HCEC 1CT (cell line): ENCODE measurements around the gene SASH3.

ENCODE experiments used
- DNase-seq: peaks from one replicate; pipeline ENCODE4 v3.0.0-alpha.2; 2017

The SASH3 gene

DNA sequence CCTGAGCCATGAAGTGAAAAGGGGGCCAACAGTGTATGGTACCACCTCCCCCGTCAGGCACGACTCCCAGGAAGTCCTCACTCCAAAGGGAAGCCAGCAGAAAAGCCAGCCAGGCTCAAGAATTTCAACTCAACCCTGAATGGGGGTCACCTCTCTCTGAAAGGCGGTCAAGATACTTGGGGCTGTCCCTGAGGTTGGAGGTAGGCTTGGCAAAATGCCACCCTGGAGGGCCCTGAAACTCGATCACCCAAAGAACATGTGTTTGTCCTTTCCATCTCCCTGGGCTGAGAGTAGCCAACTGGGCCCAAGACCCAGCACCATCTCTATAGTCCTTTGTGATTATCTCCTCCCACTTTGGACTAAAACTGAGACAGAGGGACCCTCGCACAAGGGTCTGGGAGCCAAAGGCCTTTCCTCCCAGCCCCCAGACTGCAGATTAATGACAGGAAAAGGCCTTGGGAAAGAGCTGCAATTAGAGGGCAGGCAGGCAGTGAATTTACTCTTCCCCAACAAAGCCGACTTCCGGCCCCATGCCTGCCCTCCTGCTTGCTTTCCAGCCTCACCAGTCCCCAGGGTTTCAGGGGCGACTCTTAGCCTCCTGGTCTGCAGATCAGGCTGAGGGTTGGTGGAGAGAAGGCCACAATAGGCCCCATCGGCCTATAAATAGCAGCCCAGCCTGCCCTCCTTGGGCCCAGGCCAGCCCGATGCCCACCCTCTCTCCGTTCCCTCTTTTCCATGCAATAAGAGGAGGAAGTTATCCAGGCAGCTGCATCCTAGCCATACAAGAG lies 5.6 kb downstream of the SASH3 start:
- no peak for DNase-seq

DNA sequence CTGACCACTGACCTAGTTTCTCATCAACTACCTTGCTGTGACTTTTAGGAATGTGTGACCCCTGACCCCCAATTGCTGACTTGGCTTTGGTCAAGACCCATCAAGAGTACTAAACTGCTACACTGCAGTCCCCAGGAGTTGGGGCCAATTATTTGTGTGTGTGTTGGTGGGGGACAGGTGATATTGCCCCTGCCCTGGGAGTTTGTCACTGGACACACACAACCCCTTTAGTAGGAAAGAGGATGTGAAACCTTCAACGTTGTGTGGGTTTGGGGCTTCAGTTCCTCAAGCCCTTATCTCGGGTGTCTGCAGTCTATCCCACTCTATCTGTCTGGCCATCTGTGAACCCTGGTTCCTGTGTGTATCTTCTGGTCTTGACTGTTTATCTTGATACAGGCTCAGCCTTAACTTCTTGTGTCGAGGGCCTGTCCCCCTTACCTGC lies 6.5 kb downstream of the SASH3 start:
- no peak for DNase-seq

DNA sequence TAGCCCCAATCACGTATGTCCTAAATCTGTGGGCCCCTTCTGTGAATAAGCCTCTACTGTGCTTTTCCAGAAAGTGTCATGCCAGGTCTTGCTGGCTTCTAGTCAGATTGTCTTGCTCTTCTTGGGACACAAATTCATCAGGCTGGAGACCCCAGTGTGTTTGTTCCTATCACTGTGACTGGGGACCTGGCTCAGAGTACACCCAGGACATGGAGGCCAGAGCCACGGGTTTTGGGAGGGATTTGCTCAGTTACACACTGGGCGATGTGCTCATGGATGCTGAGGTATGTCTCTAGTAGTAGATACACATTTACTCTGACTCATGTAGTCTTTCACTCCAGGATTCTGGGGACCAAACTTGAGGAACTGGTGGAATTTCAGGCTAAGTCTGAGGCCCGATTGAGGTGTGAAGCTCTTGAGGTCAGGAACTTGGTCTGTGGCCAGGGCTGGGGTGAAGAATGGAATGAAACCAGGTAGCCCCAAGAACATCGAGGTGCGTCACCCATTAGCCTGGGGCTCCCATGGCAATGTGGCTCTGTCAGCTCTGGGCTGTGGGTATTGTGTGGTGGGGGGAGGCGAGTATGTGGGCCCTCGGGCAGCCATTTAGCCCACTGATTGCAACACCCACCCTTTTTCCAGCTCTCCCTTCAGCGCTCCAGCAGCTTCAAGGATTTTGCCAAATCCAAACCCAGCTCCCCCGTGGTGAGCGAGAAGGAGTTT lies 7.7 kb downstream of the SASH3 start:
- DNase-seq = no peak

DNA sequence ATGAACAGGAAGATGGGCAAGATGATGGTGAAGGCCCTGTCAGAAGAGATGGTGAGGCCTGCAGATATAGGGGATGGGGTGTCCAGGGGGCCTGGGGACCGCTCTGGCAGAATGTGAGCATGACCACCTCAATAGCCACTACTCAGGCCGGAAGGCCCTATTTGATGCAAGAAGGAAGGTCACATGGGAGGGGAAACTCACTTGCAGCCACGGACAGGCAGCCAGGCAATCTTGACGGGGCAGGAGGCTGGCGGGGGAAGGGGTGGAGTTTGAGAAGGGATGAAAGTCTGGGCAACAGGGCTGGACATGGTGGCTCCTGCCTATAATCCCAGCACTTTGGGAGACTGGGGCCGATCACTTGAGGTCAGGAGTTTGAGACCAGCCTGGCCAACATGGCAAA lies 8.8 kb downstream of the SASH3 start:
- DNase-seq = no peak

DNA sequence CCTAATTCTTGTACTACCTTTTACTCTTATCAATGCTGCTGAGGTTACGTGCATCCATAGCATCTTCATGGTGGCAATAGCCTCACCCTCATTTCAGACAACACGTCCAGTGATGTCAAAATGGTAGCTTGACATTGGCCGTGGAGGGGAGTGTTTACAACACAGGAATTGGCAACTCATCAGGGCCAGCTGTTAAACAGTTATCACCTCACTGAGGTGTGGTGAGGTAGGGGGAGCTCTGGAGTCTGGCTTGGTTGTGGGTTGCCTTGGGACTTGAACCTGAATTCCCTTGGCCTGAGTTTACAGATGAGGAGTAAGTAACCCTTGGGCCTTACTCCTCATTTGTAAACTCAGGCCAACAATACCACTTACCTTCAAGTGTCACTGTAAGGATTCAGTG lies 10.4 kb downstream of the SASH3 start:
- no peak for DNase-seq

DNA sequence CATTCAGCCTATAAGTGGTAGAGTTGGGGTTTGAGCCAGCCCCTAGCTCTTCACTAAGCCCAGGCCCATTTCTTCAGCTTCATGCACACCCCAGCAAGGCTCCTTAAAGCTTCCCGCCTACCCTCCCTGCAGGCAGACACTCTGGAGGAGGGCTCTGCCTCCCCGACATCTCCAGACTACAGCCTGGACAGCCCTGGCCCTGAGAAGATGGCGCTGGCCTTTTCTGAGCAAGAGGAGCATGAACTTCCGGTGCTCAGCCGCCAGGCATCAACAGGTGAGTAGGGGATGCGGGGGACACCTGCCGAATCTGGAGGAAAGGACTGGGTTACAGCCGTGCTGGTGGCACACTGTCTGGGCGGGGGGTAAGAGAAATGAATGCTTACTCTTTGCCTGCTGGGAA lies 11.1 kb downstream of the SASH3 start:
- no peak for DNase-seq

DNA sequence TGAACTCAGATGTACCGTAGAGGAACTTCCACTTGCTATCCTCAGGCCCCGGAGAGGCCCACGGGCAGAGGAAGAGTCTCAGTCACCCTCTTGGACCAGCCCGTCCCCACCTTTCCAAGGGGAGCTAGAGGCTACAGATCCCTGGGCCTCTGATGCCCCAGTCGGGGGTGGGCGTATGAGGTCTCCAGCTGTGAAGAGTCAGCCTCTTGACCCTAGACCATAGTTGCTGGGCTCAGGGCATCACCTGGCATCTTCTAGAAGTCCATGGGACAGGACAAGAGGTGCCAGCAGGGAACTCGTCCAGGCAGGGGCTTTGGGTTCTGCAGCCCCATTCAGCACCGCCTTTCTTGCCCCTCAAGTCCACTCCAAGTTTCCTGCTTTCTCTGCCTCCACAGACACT lies 11.6 kb downstream of the SASH3 start:
- DNase-seq = no peak

DNA sequence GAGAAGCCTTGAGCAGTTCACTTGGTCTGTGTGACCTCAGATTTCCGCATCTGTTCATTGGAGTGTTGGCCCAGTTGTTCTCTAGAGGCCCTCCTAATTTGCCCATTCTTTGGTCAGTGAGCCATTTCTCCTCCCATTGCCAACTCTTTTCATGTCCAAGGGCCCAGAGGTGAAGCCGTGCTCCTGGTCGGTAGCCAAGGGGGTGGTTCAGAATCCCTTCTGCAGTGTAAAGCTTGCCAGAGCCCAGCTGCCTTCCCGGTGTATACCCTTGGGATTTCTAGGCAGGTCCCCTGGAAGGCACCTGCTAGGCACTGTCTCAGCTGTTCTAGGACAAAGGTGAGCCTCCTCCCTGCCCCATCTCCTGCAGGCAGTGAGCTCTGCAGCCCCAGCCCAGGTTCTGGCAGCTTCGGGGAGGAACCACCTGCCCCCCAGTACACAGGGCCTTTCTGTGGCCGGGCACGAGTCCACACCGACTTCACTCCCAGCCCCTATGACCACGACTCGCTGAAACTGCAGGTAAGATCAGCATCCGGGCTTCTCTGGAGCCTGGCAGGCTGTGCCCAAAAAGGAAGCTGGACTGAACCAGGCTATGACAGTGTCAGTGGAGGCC lies 12.3 kb downstream of the SASH3 start:
- no peak for DNase-seq

DNA sequence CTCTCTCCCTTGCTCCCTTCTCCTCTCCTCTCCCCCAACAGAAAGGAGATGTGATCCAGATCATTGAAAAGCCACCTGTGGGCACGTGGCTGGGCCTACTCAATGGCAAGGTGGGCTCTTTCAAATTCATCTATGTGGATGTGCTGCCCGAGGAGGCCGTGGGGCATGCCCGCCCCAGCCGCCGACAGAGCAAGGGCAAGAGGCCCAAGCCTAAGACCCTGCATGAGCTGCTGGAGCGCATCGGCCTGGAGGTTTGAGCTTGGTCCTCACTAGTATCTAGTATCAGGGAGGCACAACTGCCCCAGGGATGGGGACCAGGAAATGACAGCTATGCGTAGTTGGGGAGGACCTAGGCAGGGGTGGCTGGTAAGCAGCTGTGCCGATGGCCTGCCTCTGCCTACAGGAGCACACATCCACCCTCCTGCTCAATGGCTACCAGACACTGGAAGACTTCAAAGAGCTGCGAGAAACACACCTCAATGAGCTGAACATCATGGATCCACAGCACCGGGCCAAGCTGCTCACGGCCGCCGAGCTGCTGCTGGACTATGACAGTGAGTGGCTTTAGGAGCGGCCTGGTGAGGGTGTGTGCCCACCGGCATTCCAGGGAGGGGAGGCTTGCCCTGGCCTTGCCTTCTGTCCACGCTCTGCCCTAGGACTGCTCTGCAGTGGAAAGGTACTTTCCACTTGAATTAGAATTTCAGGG lies 13.0 kb downstream of the SASH3 start:
- no peak for DNase-seq

DNA sequence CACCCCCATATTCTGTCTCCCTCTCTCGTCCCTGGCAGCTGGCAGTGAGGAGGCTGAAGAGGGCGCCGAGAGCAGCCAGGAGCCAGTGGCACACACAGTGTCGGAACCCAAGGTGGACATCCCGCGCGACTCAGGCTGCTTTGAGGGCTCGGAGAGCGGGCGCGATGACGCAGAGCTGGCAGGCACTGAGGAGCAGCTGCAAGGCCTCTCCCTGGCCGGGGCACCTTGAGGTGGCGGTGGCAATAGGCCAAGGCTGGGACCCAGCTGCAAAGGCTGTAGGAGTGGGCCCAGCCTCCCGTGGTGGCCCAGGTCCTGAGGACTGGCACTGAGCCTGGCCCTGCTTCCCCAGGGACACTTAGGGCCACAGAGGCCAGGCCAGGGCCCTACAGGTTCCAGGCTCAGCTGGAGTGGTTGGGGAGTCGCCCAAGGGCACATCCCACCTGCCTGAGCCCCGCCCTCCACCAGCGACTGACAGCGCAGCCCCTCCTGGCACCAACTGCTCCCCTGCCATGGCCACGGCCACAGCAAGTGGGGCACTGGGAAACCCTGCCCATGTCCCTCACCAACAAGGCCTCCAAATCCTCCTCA lies 13.9 kb downstream of the SASH3 start:
- DNase-seq = no peak

DNA sequence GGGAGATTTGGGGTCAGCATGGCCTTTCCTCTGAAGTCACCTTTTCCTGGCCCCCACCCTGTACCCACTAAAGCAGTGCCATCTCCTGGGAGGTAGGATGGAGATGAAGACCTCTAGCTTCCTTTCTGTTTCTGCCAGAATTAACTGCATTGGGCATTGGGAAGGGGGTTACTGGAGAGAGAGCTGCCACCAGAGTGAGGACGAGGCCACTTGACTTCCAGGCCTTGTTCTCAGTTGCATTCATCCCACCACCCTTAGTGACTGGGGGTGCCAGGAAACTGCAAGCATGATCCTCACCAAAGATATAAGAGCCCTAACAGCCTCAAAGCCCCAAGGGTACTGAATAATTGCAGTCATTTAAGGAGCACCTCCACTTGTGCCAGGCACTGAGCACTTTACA lies 15.8 kb downstream of the SASH3 start:
- DNase-seq = no peak

DNA sequence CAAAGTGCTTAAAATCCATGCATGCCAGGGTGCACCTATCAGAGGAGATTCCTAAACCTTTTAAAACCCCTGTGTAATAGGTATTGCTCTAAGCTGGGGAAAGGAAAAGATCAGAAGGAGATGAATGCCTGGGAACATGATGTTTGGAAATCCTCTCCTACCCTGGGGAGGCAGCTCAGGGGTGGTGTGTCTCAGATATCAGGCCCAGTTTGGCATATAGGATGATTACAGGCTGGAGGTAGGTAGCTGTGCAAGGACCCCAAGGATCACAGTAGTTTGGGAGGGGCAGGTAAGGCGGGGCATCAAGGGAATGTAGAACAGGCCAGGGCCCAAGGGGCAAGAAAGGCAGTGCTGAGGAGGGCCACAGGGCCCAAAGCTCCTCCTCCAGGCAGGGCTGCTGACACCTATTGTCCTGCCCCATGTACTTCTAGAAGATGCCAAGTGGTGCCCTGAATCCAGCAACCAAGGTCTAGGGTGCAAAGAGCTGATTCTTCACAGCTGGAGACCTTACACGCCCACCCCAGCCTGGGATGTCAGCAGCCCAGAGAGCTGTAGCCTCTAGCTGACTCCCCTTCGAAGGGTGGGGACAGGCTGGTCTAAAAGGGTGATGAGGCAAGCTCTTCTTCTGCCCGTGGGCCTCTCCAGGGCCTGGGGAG lies 17.6 kb downstream of the SASH3 start:
- no peak for DNase-seq

DNA sequence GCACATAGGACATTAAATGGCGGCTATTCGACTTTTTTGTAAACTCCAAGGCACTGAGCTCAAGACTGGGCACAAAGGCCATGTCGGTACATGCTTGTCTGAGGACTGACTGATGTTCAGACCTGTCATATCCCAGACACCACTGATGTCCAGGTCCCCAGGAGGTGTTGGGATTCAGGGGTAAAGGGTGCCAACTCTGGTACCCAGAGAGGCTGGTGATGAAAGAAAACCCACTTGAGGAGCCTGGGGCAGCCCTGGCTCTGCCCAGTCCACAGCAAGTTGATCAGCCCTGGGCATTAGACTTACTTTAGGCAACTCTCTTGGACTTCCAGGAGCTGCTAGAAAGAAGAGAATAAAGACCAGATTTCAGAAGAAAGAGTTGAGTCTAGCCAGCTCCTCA lies 18.7 kb downstream of the SASH3 start:
- DNase-seq = no peak

DNA sequence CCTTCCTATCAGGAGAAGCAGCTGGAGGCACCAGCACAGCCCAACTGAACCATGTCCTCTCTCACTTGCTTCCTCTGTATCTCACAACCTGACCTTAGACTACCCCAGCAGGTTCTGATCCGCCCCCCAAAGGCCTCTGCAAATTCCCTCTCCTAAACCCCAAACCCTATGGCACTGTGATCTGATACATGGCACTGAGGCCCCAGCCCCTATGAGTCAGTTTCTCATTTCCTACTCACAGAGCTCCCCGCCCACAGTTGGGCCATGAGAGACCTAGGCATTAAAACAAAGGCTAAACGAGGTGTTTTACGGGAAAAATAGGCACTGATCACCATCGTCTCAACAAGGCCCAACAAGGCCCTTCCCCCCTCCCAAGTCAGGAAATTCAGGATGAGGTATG lies 19.1 kb downstream of the SASH3 start:
- no peak for DNase-seq

DNA sequence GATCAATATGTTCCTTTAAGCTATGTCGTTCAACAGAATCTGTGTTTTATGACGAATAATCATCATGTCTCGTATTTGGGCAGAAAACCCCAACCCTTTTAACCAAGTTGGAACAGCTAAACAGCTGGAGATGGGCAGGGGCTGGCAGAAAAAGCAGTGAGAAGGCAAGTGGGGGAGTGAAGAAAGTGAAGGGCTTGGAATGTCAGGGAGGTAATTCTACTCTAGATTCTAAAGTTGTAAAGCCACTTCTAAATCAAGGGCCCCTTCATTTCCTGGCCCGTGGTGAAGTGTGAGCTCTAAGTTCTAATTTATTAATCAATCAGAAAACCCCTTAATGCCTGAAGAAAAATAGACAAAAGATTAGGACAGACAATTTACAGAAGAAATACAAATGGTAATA lies 20.4 kb downstream of the SASH3 start:
- DNase-seq = no peak

DNA sequence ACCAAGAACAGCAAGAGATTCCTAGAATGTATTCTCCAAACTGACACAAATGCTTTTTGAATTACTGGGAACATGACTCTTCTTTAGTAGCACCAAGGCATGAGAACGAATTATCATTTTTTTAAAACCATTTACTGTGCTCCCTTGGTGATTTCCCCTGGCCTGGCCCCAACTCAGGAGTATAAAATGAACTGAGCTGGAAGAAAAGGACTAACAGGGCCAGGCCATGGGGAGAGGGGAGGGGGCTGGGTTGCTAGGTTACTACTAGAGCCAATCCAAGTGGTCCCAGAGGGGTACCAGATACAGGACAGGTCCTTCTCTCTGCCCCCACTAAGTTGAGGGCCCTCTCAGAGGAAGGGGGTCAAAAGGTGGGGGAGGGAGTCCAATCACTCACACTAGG lies 23.1 kb downstream of the SASH3 start:
- DNase-seq = no peak

DNA sequence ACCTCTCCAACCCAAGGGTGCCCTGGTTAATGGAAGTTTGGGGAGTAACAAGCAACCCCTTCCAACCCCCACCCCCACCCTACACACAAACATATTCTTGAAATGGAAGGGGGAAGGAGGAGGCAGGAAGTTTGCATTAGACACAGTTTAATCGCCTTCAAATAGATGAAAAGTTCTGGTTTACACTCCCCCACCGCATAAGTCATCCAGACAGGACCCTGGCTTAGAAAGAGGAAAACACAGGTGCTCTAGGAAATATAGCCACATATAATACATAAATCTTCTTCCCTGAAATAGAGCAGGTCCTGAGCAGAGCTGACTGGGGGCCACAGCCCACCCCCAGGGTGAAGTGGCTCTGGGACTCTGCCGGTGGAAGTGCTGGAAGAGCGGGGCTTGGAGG lies 25.1 kb downstream of the SASH3 start:
- DNase-seq = no peak

DNA sequence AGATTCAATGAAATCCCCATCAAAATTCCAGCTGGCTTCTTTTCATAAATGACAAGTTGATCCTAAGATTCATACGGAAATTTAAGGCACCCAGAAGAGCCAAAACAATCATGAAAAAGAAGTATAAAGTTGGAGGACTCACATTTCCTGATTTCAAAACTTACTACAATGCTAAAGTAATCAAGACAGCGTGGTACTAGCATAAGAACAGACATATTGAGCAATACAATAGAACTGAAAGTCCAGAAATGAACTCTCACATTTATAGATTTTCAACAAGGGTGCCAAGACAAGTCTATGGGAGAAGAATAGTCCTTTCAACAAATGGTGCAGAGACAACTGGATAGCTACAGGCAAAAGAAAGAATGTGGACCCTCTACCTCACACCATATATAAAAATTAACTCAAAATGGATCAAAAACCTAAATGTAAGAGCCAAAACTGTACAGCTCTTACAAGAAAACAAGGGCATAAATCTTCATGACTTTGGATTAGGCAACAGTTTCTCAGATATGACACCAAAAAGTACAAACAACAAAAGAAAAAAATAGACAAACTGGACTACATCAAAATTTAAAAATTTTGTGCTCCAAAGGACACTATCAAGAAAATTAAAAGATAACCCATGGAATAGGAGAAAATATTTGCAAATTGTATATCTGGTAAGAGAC lies 28.5 kb downstream of the SASH3 start:
- DNase-seq = no peak

DNA sequence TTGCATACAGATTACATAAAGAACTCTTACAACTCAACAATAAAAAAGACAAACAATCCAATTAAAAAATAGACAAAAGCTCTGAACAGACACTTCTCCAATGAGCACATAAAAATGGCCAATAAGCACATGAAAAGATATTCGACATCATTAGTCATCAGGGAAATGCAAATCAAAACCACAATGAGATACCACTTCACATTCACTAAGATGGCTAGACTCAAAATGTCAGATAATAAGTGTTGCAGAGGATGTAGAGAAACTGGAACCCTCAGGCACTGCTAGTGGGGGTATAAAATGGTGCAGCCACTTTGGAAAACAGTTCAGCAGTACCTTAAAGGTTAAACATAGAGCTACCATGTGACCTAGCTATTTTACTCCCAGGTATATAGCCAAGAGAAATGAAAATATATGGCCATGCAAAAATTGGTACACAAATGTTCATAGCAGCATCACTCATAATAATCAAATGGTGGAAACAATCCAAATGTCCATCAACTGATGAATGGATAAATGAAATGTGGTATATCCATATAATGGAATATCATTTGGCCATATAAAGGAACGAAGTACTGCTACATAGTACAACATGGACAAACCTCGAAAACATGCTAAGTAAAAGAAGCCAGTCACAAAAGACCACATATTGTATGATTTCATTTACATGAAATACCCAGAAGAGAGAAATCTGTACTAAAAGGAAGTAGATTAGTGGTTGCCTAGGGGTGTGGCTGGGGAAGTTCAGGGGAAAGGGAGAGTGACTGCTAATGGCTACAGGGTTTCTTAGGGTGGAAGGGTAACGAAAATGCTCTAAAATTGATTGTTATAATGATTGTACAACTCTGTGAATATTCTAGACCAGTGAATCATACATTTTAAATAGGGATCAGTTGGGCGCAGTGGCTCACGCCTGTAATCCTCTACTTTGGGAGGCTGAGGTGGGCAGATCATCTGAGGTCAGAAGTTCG lies 29.4 kb downstream of the SASH3 start:
- peak; percentile 29 for DNase-seq

DNA sequence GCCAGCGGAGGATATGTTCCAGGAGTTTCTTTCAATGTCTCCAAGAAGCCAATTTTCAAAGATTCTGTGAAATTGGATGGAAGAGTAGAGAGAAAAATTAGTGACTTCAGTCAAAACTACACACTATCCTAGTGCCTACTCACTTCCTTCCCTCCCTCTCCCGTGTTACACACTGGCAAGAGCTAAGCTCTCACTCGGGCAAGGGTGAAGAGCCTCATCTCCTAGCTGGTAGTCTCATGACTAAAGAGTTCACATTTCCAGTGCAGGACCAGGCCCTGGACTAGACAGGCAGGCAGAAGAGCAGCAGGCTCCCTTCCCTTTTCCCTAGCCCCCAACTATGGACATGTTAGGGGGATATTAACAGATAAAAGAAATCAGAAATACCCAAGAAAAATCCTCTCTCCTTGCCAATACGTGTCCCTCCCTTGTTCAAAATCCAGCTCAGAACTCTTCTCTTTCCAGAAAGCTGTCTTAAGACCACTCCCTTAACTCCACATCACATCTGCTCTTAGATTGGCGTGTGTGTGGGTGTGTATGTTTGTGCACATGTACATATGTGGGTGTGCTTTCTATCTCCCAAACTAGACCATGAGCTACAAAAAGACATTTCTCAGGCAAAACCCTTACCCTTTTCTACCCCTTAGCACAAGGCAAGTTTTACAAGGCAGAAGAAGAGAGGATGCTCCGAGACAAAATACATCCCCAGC lies 34.1 kb downstream of the SASH3 start:
- DNase-seq = no peak
